Kidney epithelial cell (primary cell): ENCODE data around the gene RAI1. TPM values are rescaled to one million over a fixed set of nuclear protein-coding genes. Genes with fewer than 3 reads are reported as not detected.

Experiments
- DNase-seq: peaks from one replicate; pipeline ENCODE4 v3.0.0-alpha.2; 2010; ENCODE audit warnings: low read depth
- H3K27me3 ChIP-seq: 2 replicates; pipeline ENCODE4 v1.6.0; 2011; ENCODE audit warnings: low read length; ENCODE audit not compliant: control insufficient read depth, insufficient read depth
- H3K36me3 ChIP-seq: 2 replicates; pipeline ENCODE4 v1.5.1; 2011; ENCODE audit warnings: low read length; ENCODE audit not compliant: control insufficient read depth, insufficient read depth
- H3K4me3 ChIP-seq: 2 replicates; pipeline ENCODE4 v1.5.1; 2011; ENCODE audit warnings: low read depth, mild to moderate bottlenecking, control low read depth, low read length
- CTCF ChIP-seq: IDR thresholded peaks from 2 replicates; pipeline ENCODE4 v1.5.1; 2011; ENCODE audit warnings: mild to moderate bottlenecking, moderate library complexity, low read length, control low read depth, inconsistent platforms; ENCODE audit not compliant: insufficient read depth, poor library complexity, severe bottlenecking
- total RNA-seq: library from RNA; depleted of rRNA; stranded (reverse); fragments of >200 nt; gene quantifications from 2 replicates; pipeline ENCODE4 v1.2.3, GENCODE V29; 2015

RAI1 gene
- total RNA-seq, 1 donor from 2014 or later, result 31.3 TPM

- Histone ChIP-seq H3K36me3 (no peaks in the 10 kb centered on the region), H3K27me3 (no peaks in the 10 kb centered on the region), H3K4me3 (no peak overlapping the region)
- TF ChIP-seq CTCF, result no peak
- DNase-seq, result no peak
These were observed 165.9 kb downstream of the RAI1 start for GRCh38 chr17:17847118-17847689.

DNA sequence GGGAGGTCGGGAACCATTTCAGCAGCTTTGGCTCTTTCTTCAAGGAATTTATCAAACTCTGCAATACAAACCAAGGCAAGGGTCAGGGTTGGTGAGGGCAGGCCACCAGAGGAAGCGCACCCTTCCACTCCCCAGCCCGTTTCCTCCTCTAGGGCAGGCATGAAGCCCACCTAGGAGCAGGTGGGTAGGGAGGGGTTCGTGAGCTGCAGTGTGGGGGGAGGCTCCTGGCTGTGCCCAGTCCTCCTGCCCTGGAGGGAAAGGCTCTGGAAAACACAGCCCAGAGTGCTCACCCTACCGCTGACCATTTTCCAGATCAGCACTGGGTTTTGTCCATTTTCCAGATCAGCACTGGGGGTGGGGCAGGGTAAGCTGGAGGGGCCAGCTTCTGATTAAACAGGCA lies 166.5 kb downstream of the RAI1 start:
- DNase-seq, result no peak
- H3K36me3 ChIP-seq, result no peaks in the 10 kb centered on the region
- TF ChIP-seq CTCF, result no peak
- H3K4me3 ChIP-seq, result no peak overlapping the region
- H3K27me3 ChIP-seq, result no peaks in the 10 kb centered on the region

- no peaks in the 10 kb centered on the region for H3K36me3 ChIP-seq
- no peak for TF ChIP-seq CTCF
- H3K4me3 ChIP-seq, result no peak overlapping the region
- no peaks in the 10 kb centered on the region for H3K27me3 ChIP-seq
- no peak for DNase-seq
These were observed 167.2 kb downstream of the RAI1 start for GRCh38 chr17:17848311-17849082.

DNA sequence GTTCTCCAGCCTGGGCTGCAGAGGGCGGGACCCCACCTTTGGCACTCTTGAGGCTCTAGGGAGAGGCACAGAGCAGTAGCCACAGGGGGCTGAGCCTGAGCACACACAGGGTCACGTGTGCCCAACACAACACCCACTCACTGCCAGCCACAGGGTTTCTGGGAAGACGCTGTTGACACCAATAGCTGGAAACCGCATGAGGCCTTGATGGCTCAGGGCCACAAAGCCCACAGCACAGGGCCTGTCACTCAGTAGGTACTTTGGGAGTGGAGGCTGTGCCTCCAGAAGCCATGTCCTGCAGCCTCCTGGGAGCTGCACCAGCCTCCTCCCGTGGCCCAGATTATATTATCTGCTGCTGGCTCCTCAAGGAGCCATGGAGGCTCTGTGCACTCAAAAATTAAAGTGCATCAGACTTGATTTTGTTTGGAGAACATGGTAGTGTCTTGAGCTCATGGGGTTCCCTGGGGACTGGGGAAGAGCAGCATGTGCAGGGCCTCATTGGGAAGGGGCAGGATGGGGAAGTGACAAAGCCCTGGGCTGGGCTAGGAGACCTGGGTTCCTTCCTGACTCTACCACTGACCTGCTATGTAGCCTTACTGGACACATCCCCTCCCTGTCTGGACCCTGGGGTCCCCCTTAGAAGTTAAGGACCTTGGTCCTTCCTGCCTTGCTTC lies 168.0 kb downstream of the RAI1 start:
- Histone ChIP-seq H3K36me3 (no peaks in the 10 kb centered on the region), H3K27me3 (no peaks in the 10 kb centered on the region), H3K4me3 (no peak overlapping the region)
- DNase-seq, result no peak
- TF ChIP-seq CTCF, result no peak

DNA sequence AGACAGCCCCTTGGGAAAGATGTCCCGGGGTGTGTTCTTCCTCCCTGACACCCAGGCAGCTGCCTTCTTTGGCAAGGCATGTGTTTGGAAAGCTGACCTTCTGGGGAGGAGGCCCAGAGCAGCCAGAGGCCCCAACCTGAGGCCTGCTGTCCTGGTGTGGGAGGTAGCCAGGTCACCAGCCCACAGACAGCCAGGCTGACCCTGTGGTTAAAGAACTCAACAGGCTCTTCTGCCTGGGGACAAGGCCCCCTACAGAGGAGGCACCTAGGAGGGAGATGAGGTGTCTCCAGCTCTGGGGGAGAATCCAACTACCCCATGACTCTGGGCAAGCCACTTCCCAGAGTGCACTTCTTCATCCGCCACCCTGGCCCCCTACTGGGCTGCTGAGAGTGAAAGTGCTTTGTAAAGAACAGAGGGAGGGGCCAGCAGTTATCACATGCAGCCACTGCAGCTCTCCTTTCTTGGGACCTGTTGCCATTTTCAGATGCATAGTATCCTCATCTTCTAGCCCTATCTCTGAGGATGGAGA lies 168.7 kb downstream of the RAI1 start:
- no peak overlapping the region for H3K4me3 ChIP-seq
- TF ChIP-seq CTCF, result peak; percentile 42
- H3K36me3 ChIP-seq, result no peaks in the 10 kb centered on the region
- no peak for DNase-seq
- no peaks in the 10 kb centered on the region for H3K27me3 ChIP-seq
